NCI-H1417 treated with DMSO at 0.1 percent for 48 hours (cell line): ENCODE results near the gene BMP8B.
"Not testable (repeated sequence)": the region's sequence is repeated elsewhere in the genome, so short reads cannot be mapped to it uniquely, and the experiment has no call there.

Experiments used
- DNase-seq: peaks from one replicate; lab custom pipeline; 2025; lab: John Stamatoyannopoulos, UW

Gene BMP8B

GRCh38 chr1:39777896-39778295 lies 10.8 kb downstream of the BMP8B start:
- not testable (repeated sequence) for DNase-seq

GRCh38 chr1:39777306-39777705 lies 11.4 kb downstream of the BMP8B start:
- DNase-seq = no peak

- DNase-seq = no peak
These were observed 11.8 kb downstream of the BMP8B start for GRCh38 chr1:39776886-39777285.

GRCh38 chr1:39776400-39776713 lies 12.3 kb downstream of the BMP8B start:
- no peak for DNase-seq

GRCh38 chr1:39775676-39776399 lies 12.8 kb downstream of the BMP8B start:
- DNase-seq = not testable (repeated sequence)

- not testable (repeated sequence) for DNase-seq
These were observed 13.5 kb downstream of the BMP8B start for GRCh38 chr1:39775141-39775540.

GRCh38 chr1:39773369-39773979 lies 15.2 kb downstream of the BMP8B start:
- not testable (repeated sequence) for DNase-seq

- not testable (repeated sequence) for DNase-seq
These were observed 17.6 kb downstream of the BMP8B start, which contains the start of gene OXCT2 for GRCh38 chr1:39771022-39771532. Gene OXCT2 (minus strand): TSS chr1:39771348. CDS start chr1:39771255, 93 bp downstream.

GRCh38 chr1:39770100-39771021 lies 18.3 kb downstream of the BMP8B start:
- not testable (repeated sequence) for DNase-seq

- not testable (repeated sequence) for DNase-seq
These were observed 19.2 kb downstream of the BMP8B start for GRCh38 chr1:39769502-39769901.

GRCh38 chr1:39766466-39766865 lies 22.2 kb downstream of the BMP8B start:
- not testable (repeated sequence) for DNase-seq

GRCh38 chr1:39764512-39764911 lies 24.2 kb downstream of the BMP8B start:
- DNase-seq = not testable (repeated sequence)

- not testable (repeated sequence) for DNase-seq
These were observed 24.9 kb downstream of the BMP8B start for GRCh38 chr1:39763619-39764374.

GRCh38 chr1:39762550-39763540 lies 25.8 kb downstream of the BMP8B start:
- no peak for DNase-seq

- DNase-seq = no peak
These were observed 27.0 kb downstream of the BMP8B start for GRCh38 chr1:39761557-39762260.

GRCh38 chr1:39761016-39761415 lies 27.6 kb downstream of the BMP8B start:
- DNase-seq = no peak

- no peak for DNase-seq
These were observed 28.3 kb downstream of the BMP8B start for GRCh38 chr1:39760074-39761008.

GRCh38 chr1:39759436-39759726 lies 29.3 kb downstream of the BMP8B start:
- no peak for DNase-seq
